K562 (cell line): ENCODE results near the gene TANGO6. TPM values are rescaled to one million over a fixed set of nuclear protein-coding genes. Genes with fewer than 3 reads are reported as not detected.
A peak's percentile ranks its signal among the peaks of the same experiment; 100 is the strongest.

ENCODE experiments used
- ATAC-seq: fragments of 200-7000 bp; cut with Tn5 transposase; 3 replicates; pipeline ENCODE4 v1.9.1; 2020; ENCODE audit warnings: moderate library complexity
- BruUV-seq: library from RNA; stranded (reverse); fragments of 400-500 nt; replicated peaks from 2 replicates; lab custom pipeline; 2021; lab: Mats Ljungman, UMichigan
- CTCF ChIA-PET: fragments of 300-600 bp; formaldehyde crosslinking; extraction: SDS; loops from one replicate; lab custom pipeline; 2021; ENCODE audit warnings: low intra/inter-chr PET ratio; lab: Yijun Ruan, JAX
- POLR2A ChIA-PET: fragments of 300-600, 350-650 bp; sonication (Branson Sonifier 250); formaldehyde crosslinking; extraction: SDS; loops from one replicate; lab custom pipeline; 2021; ENCODE audit warnings: antibody characterized with exemption, inconsistent platforms; lab: Yijun Ruan, JAX
- DNase-seq, 4 experiments: peaks; one replicate each; pipeline versions ENCODE4 v3.0.0 to v3.0.0-alpha.2; 2011 to 2018; ENCODE audit warnings: low spot score in 3 of 4, mixed read lengths in 3 of 4; ENCODE audit errors: extremely low read depth in 1 of 4
- FAIRE-seq: peaks from 2 replicates; lab custom pipeline; 2011; peaks lifted over from hg19 to GRCh38; lab: Jason Lieb, UNC
- H2AFZ ChIP-seq: 2 replicates; pipeline ENCODE4 v1.6.0; 2011; ENCODE audit warnings: low read depth, low read length, control low read depth, inconsistent platforms
- H3K27ac ChIP-seq: fragments of 200-600 bp; 3 replicates; pipeline ENCODE4 v1.8.0; 2011; ENCODE audit warnings: low read depth, mild to moderate bottlenecking, control low read depth, inconsistent platforms, low read length, moderate library complexity, mixed read lengths; ENCODE audit errors: extremely low read depth
- H3K27me3 ChIP-seq, 2 experiments: fragments of 300-600 bp in 1 of 2; 2 replicates in 1 of 2; 3 replicates in 1 of 2; pipeline versions ENCODE4 v1.6.0 to v1.8.0; 2011; ENCODE audit warnings: inconsistent platforms in 2 of 2, low read length in 2 of 2, mild to moderate bottlenecking in 1 of 2, mixed read lengths in 1 of 2, moderate library complexity in 1 of 2; ENCODE audit not compliant: control insufficient read depth in 2 of 2, insufficient read depth in 2 of 2
- H3K36me3 ChIP-seq: fragments of 300-600 bp; 3 replicates; pipeline ENCODE4 v1.8.0; 2011; ENCODE audit warnings: mild to moderate bottlenecking, low read length, inconsistent platforms; ENCODE audit not compliant: control insufficient read depth, insufficient read depth
- H3K4me1 ChIP-seq, 2 experiments: fragments of 200-600 bp in 1 of 2; replicated peaks in 1 of 2; 2 replicates in 1 of 2; 3 replicates in 1 of 2; pipeline versions ENCODE4 v1.5.1 to v1.8.0; 2011; ENCODE audit warnings: inconsistent platforms in 2 of 2, low read length in 2 of 2, mild to moderate bottlenecking in 1 of 2, mixed read lengths in 1 of 2, moderate library complexity in 1 of 2; ENCODE audit not compliant: control insufficient read depth in 2 of 2, insufficient read depth in 2 of 2
- H3K4me2 ChIP-seq: 2 replicates; pipeline ENCODE4 v1.6.1; 2011; ENCODE audit warnings: low read length, control low read depth, inconsistent platforms, mixed read lengths; ENCODE audit not compliant: insufficient read depth
- H3K4me3 ChIP-seq: fragments of 200-600 bp; sonication (generic), shearing (Covaris generic); 2 replicates; pipeline ENCODE4 v1.5.1; 2016; ENCODE audit warnings: control low read depth, inconsistent platforms
- H3K79me2 ChIP-seq: fragments of 200-600 bp; 3 replicates; pipeline ENCODE4 v1.8.0; 2011; ENCODE audit warnings: low read length, inconsistent platforms; ENCODE audit not compliant: control insufficient read depth, insufficient read depth
- H3K9ac ChIP-seq, 2 experiments: 2 replicates each; pipeline versions ENCODE4 v1.6.0 to v1.6.1; 2011; ENCODE audit warnings: low read depth in 2 of 2, low read length in 2 of 2, control low read depth in 1 of 2, inconsistent platforms in 1 of 2, mild to moderate bottlenecking in 1 of 2, mixed read lengths in 1 of 2; ENCODE audit not compliant: insufficient read depth in 1 of 2
- H3K9me1 ChIP-seq: one replicate; pipeline ENCODE4 v1.6.0; 2011; ENCODE audit warnings: inconsistent platforms, mild to moderate bottlenecking, low read length, moderate library complexity; ENCODE audit not compliant: control insufficient read depth, insufficient read depth
- H3K9me3 ChIP-seq: replicated peaks from 2 replicates; pipeline ENCODE4 v1.5.1; 2011; ENCODE audit warnings: low read depth, low read length, inconsistent platforms; ENCODE audit not compliant: control insufficient read depth, insufficient read depth
- H4K20me1 ChIP-seq: replicated peaks from 2 replicates; pipeline ENCODE4 v1.6.1; 2011; ENCODE audit warnings: low read length, inconsistent platforms, mixed read lengths; ENCODE audit not compliant: control insufficient read depth, insufficient read depth
- BRF1 ChIP-seq: IDR thresholded peaks from 3 replicates; pipeline ENCODE4 v1.6.1; 2011; ENCODE audit warnings: borderline replicate concordance, mild to moderate bottlenecking; ENCODE audit not compliant: insufficient read length; ENCODE audit errors: extremely low read depth
- EZH2 ChIP-seq: IDR thresholded peaks from 2 replicates; pipeline ENCODE4 v1.6.1; 2012; ENCODE audit warnings: low read depth, mild to moderate bottlenecking, inconsistent platforms, low read length, borderline replicate concordance
- GATA2 ChIP-seq: sonication (generic); formaldehyde crosslinking; IDR thresholded peaks from 2 replicates; pipeline ENCODE4 v1.4.0; 2020; ENCODE audit warnings: mild to moderate bottlenecking, missing genetic modification reagents
- HIVEP1 ChIP-seq: fragments of 250-450 bp; sonication (Bioruptor Pico); IDR thresholded peaks from 2 replicates; pipeline ENCODE4 v1.4.0; 2020; ENCODE audit warnings: mild to moderate bottlenecking
- NBN ChIP-seq: fragments of 450-650 bp; IDR thresholded peaks from 2 replicates; pipeline ENCODE4 v1.6.1; 2016; ENCODE audit warnings: low read depth, mild to moderate bottlenecking
- NCOA4 ChIP-seq: fragments of 450-650 bp; IDR thresholded peaks from 2 replicates; pipeline ENCODE4 v1.6.1; 2018; ENCODE audit warnings: mild to moderate bottlenecking; ENCODE audit not compliant: partially characterized antibody
- PHF21A ChIP-seq: fragments of 450-650 bp; IDR thresholded peaks from 2 replicates; pipeline ENCODE4 v1.6.1; 2017; ENCODE audit warnings: low read depth, borderline replicate concordance
- UBTF ChIP-seq, 2 experiments: IDR thresholded peaks; 2 replicates each; pipeline ENCODE4 v1.6.1; 2012; ENCODE audit warnings: improper control_type of control experiment in 2 of 2, low read depth in 2 of 2, low read length in 2 of 2, borderline replicate concordance in 1 of 2
- ZBTB49 ChIP-seq: sonication (generic); formaldehyde crosslinking; IDR thresholded peaks from 2 replicates; pipeline ENCODE4 v1.8.0; 2022; ENCODE audit warnings: missing genetic modification reagents, mild to moderate bottlenecking, borderline replicate concordance
- ZFX ChIP-seq: sonication (generic); formaldehyde crosslinking; IDR thresholded peaks from 2 replicates; pipeline ENCODE4 v1.8.0; 2022; ENCODE audit warnings: mild to moderate bottlenecking, missing genetic modification reagents, moderate library complexity
- ZKSCAN3 ChIP-seq: fragments of 250-450 bp; sonication (Bioruptor Pico); IDR thresholded peaks from 2 replicates; pipeline ENCODE4 v1.4.0; 2020
- ZSCAN32 ChIP-seq: fragments of 450-650 bp; formaldehyde crosslinking; IDR thresholded peaks from 2 replicates; pipeline ENCODE4 v1.4.0; 2020; ENCODE audit warnings: mild to moderate bottlenecking, moderate library complexity
- WGBS: fragments of 100-300 bp; shearing (Covaris generic); methylation state at CpG from one replicate; pipeline ENCODE4 v1.1.6; 2016; ENCODE audit warnings: low coverage, mixed read lengths; ENCODE audit not compliant: insufficient coverage; ENCODE audit errors: missing lambda C conversion rate; 5-methylcytosine and 5-hydroxymethylcytosine counted together
- in situ Hi-C: fragments of 300-500 bp; cut with MboI; formaldehyde crosslinking; loops from 4 replicates; pipeline ENCODE4 v1.15.0; 2018; ENCODE audit warnings: inconsistent platforms, mixed read lengths
- intact Hi-C: fragments of 100-400 bp; cut with micrococcal nuclease; formaldehyde crosslinking; loops from 2 replicates; pipeline ENCODE4 v1.14.2; 2022
- polyA plus RNA-seq, 8 experiments: library from polyadenylated mRNA; depleted of rRNA in 4 of 8; stranded (reverse) in 5 of 8; unstranded in 3 of 8; fragments of >200 nt; fragmentation: Nextera tagmentation in 2 of 8; fragmentation: Illumina TruSeq in 1 of 8; extraction: Ambion mirVana in 2 of 8; extraction: Trizol in 1 of 8; gene quantifications; 2 replicates each; pipeline versions ENCODE4 v1.2.1 to v1.2.3, GENCODE V29; 2011 to 2014; ENCODE audit warnings: inconsistent platforms in 1 of 8, missing spikeins in 1 of 8
- total RNA-seq, 7 experiments: library from RNA; depleted of rRNA in 6 of 7; stranded (reverse); fragments of >200 nt in 6 of 7; fragmentation: Illumina TruSeq in 2 of 7; extraction: Trizol in 2 of 7; gene quantifications; 2 replicates each; pipeline versions ENCODE4 v1.2.1 to v1.2.3, GENCODE V29; 2011 to 2021; ENCODE audit warnings: low replicate concordance in 1 of 7

TANGO6 gene
- total and polyA plus RNA-seq, 9 of the 15 experiments (the other 6 are each of a cell fraction or from before 2014, with no cell fraction given): 1.6 to 15.2 (median 9.6) TPM

GRCh38 chr16:68833251-68833650 is 10.1 kb upstream of the TANGO6 start:
- Histone ChIP-seq H3K79me2 (no peaks in the 10 kb centered on the region), H3K27me3 (peaks cover 19 to 21% of the 10 kb centered on the region in 2 experiments), H3K9me1 (no peaks in the 10 kb centered on the region), H3K9me3 (no peaks in the 10 kb centered on the region; the same call in 1 of the 2 replicates), H3K27ac (no peak overlapping the region), H3K9ac (no peak overlapping the region), H3K4me2 (no peak overlapping the region), H2AFZ (peak overlapping the region; percentile 43), H3K36me3 (no peaks in the 10 kb centered on the region), H4K20me1 (no peaks in the 10 kb centered on the region), H3K4me3 (no peak overlapping the region), H3K4me1 (peaks cover 0 to 3% of the 10 kb centered on the region in 2 experiments; a peak in 1 of 5 replicates)
- in situ Hi-C loops (no loop called here), intact Hi-C loops (no loop called here)
- DNase-seq (no peak), FAIRE-seq (no peak), ATAC-seq (no peak)
- 6% methylated on average over 14 of the region's 14 CpGs for WGBS
- ChIA-PET POLR2A (interaction anchor here (1.0 to 1.9 kb wide), 3 partner anchors 10 to 298 kb away, joined by 3 to 6 read pairs (median 4); no protein-coding TSS in a partner anchor), CTCF (no interaction called here)
- BruUV-seq: no TSS peak
- TF ChIP-seq ZFX (no peak), NCOA4 (no peak)

GRCh38 chr16:68834550-68834949 is 8.8 kb upstream of the TANGO6 start:
- FAIRE-seq (no peak), ATAC-seq (no peak), DNase-seq (no peak)
- peaks cover 12 to 13% of the 10 kb centered on the region in 2 experiments for H3K27me3 ChIP-seq
- no peak overlapping the region for H3K4me2 ChIP-seq
- H3K36me3 ChIP-seq: no peaks in the 10 kb centered on the region
- no peak overlapping the region for H2AFZ ChIP-seq
- H4K20me1 ChIP-seq: no peaks in the 10 kb centered on the region
- in situ Hi-C loops (no loop called here), intact Hi-C loops (no loop called here)
- CTCF ChIA-PET: no interaction called here
- POLR2A ChIA-PET: interaction anchor here (0.6 to 1.1 kb wide), 2 partner anchors 20 to 373 kb away, joined by 3 read pairs; no protein-coding TSS in a partner anchor
- no peaks in the 10 kb centered on the region for H3K79me2 ChIP-seq
- no peaks in the 10 kb centered on the region; the same call in 1 of the 2 replicates for H3K9me3 ChIP-seq
- H3K9ac ChIP-seq: no peak overlapping the region
- no TSS peak for BruUV-seq
- no peak overlapping the region for H3K27ac ChIP-seq
- H3K9me1 ChIP-seq: no peaks in the 10 kb centered on the region
- WGBS: 63% methylated on average over 1 of the region's 1 CpG
- H3K4me3 ChIP-seq: no peak overlapping the region
- peaks cover 0 to 3% of the 10 kb centered on the region in 2 experiments; a peak in 1 of 5 replicates for H3K4me1 ChIP-seq
- TF ChIP-seq ZBTB49 (no peak), GATA2 (CRISPR knock-in tag) (no peak), ZKSCAN3 (CRISPR knock-in tag) (no peak), NBN (no peak), PHF21A (no peak), HIVEP1 (CRISPR knock-in tag) (no peak), ZSCAN32 (no peak), BRF1 (no peak), EZH2 (no peak), UBTF (IDR thresholded peaks at IDR 0.05; ENCODE audit: borderline replicate concordance in 1 of 2, low read depth in 2 of 2, low read length in 2 of 2) (no peak)
